GM06990 (cell line): ENCODE data around the gene GFOD1.

Experiments used
- DNase-seq: peaks from one replicate; pipeline ENCODE4 v3.0.0-alpha.2; 2011; ENCODE audit not compliant: insufficient read length; ENCODE audit errors: extremely low read depth
- H3K27me3 ChIP-seq: replicated peaks from 2 replicates; pipeline ENCODE4 v1.6.0; 2011; ENCODE audit warnings: low read length; ENCODE audit not compliant: control insufficient read depth, insufficient read depth
- H3K36me3 ChIP-seq: 2 replicates; pipeline ENCODE4 v1.5.1; 2011; ENCODE audit warnings: low read length; ENCODE audit not compliant: control insufficient read depth, insufficient read depth
- H3K4me3 ChIP-seq: replicated peaks from 2 replicates; pipeline ENCODE4 v1.5.1; 2011; ENCODE audit warnings: low read depth, mild to moderate bottlenecking, control low read depth, low read length
- TF ChIP-seq, protein P1 (sequence below): IDR thresholded peaks from 2 replicates; pipeline ENCODE4 v1.5.1; 2011; ENCODE audit warnings: low read length, control low read depth, mild to moderate bottlenecking, inconsistent platforms; ENCODE audit not compliant: insufficient read depth, poor library complexity, severe bottlenecking

GFOD1 gene

DNA sequence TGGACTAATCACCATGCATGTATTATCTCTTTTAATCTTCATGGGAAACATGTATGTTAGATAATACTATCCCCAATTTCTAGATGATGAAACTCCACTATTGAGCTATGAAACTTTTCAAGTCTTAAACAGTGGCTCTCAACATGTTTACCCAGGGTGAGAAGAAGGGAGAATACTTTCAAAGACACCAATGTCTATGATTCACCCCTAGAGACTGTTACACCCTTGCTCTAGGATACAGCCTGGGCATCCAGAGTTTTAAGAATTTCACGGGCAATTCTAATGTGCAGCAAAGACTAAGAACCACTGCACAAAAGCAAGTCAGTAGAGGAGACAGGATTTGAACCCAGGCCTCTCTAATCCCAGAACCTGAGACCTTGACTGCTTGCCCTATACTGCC is 47.8 kb downstream of the GFOD1 start:
- Histone ChIP-seq H3K36me3 (no peaks in the 10 kb centered on the region; the same call in 1 of the 2 replicates), H3K27me3 (no peaks in the 10 kb centered on the region), H3K4me3 (no peak overlapping the region)
- no peak for DNase-seq
- TF ChIP-seq, protein P1, sequence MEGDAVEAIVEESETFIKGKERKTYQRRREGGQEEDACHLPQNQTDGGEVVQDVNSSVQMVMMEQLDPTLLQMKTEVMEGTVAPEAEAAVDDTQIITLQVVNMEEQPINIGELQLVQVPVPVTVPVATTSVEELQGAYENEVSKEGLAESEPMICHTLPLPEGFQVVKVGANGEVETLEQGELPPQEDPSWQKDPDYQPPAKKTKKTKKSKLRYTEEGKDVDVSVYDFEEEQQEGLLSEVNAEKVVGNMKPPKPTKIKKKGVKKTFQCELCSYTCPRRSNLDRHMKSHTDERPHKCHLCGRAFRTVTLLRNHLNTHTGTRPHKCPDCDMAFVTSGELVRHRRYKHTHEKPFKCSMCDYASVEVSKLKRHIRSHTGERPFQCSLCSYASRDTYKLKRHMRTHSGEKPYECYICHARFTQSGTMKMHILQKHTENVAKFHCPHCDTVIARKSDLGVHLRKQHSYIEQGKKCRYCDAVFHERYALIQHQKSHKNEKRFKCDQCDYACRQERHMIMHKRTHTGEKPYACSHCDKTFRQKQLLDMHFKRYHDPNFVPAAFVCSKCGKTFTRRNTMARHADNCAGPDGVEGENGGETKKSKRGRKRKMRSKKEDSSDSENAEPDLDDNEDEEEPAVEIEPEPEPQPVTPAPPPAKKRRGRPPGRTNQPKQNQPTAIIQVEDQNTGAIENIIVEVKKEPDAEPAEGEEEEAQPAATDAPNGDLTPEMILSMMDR = no peak

DNA sequence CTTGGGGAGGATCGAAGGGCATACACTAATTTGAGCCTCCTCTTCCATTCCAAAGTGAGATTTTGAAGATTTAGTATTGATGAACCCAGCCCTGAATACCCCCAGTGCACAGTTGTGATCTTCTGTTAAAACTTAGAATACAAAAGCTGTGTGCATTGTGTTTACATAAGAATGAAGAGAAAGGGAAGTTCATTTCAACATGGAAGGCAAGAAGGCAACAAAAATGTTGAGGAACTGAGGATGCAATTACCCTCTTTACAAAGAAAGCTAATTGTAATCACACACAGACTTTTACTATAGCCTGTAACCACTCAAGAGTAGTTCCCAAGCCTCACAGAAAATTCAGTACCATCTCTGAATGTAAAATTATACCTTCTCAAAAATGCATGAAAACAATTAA is 49.3 kb downstream of the GFOD1 start:
- no peaks in the 10 kb centered on the region for H3K27me3 ChIP-seq
- TF ChIP-seq, protein P1 = no peak
- H3K4me3 ChIP-seq = no peak overlapping the region
- no peak for DNase-seq
- no peaks in the 10 kb centered on the region; the same call in 1 of the 2 replicates for H3K36me3 ChIP-seq

DNA sequence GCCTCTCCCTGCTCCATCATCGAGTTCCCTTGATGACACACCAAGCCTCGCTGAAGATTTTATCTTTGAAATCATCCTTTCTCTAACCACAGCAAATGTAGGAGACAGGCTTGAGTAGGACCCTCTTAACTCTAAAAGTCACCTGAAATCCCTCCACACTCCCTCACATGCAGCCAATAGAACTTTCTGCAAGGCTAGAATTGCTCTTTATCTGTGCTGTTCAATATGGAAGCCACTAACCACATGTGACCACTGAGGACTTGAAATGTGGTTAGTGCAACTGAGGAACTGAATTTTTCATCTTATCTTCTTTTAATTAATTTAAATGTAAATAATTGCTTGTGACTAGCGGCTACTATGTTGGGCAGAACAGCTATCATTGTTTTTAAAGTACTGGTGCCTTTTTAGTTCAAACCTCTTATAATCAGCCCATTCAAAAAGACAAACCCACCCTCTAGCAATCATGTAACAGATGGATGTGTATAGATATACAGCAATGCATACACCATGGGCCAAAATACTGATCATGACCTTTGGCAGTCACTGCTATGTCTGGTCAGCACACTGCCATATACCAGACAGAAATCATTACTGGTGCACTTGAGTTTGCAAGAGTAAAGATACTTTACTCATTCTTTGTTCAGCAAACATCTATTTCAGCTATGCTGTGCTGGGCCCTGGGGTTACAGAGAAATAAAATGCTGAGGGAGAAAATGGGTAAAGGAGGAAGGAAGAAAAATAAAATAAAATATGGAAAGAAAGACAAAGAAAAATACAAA is 50.0 kb downstream of the GFOD1 start:
- no peak for DNase-seq
- Histone ChIP-seq H3K36me3 (no peaks in the 10 kb centered on the region; the same call in 1 of the 2 replicates), H3K4me3 (no peak overlapping the region), H3K27me3 (no peaks in the 10 kb centered on the region)
- TF ChIP-seq, protein P1 = no peak

DNA sequence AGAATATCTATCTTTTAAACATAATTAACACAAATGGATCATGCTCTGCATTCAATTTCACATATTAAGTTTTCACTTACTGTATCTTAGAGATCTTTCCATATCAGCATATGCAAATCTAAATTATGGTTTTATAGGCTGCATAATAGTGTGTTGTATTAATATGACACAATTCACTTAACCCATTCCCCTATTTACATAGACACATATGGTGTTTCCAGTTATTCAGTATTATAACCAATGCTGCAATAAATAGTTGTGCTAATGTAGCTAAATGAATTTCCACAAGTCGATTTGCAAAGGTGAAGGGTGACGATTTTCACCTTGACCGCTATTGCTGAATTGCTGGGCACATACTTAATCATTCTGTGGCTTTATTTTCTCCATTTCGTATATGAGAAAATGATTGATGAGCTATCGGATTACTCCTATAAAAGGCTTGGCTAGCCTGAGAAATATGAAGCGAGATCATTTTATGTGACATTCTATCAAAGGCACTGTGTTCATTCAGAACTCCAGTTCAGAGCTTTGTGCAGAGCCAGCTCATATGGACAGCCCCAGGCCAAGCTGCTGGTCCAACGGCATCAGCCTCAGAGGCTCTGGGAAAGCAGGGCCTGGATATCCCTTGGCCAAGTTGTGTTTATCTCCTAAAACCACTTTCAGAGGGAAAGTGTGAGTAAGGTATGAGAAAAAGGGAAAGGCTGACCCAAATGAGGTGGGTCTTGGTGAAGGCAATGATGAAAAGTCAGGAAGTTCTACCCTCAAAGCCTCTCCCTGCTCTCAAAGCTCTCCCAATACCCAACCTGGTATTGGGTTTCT is 50.8 kb downstream of the GFOD1 start:
- no peak overlapping the region for H3K4me3 ChIP-seq
- TF ChIP-seq, protein P1 = no peak
- no peaks in the 10 kb centered on the region for H3K27me3 ChIP-seq
- DNase-seq = no peak
- no peaks in the 10 kb centered on the region; the same call in 1 of the 2 replicates for H3K36me3 ChIP-seq

DNA sequence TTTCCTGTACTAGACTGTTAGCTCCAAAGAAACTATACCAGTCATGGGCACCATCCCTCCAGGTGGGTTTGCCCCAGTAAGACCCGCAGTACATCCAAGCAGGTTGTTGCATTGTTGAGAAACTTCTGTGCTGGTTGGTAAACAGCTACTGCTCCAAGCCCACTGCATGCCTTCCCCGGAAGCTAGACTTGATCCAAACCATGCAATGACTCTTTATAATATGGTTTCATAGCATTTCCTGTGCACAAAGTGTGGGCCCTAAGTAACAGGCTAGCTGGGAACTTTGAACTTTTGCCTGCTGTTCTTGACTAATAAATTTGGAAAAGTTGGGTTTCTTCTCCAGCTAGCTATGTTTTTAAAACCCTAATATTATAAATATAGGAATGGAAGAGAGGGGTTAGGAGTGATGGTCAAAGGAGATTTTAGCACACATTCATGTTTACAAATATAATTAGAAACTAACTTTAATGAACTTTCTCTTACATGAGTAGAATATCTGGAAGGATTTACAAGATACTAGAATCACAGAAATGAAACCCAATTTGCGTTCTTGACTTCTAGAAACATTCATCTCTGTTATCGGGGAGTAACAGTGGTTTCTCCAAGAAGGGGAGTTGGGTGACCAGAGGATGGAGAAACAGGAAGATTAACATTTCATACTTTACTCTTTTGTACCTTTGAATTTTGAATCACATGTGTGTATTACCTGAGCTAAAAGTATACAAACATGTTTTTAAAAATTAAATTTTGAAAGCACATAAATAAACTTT is 51.7 kb downstream of the GFOD1 start:
- TF ChIP-seq, protein P1 = no peak
- H3K27me3 ChIP-seq = no peaks in the 10 kb centered on the region
- H3K36me3 ChIP-seq = no peaks in the 10 kb centered on the region; the same call in 1 of the 2 replicates
- no peak overlapping the region for H3K4me3 ChIP-seq
- no peak for DNase-seq
